Activated CD4-positive, alpha-beta T cell treated with anti-CD3 and anti-CD28 coated beads, Interleukin-2, Interleukin-4, amounts not matched to agents 100 ng/mL and 50 ng/mL, durations not matched to agents 16 hours and 8 hours (primary cell): ENCODE data around the gene ICE2.
"Not testable (repeated sequence)": the region's sequence is repeated elsewhere in the genome, so short reads cannot be mapped to it uniquely, and the experiment has no call there.

Experiments used
- DNase-seq: peaks from one replicate; pipeline ENCODE4 v3.0.0-alpha.2; 2020; ENCODE audit warnings: low spot score

ICE2 gene

DNA sequence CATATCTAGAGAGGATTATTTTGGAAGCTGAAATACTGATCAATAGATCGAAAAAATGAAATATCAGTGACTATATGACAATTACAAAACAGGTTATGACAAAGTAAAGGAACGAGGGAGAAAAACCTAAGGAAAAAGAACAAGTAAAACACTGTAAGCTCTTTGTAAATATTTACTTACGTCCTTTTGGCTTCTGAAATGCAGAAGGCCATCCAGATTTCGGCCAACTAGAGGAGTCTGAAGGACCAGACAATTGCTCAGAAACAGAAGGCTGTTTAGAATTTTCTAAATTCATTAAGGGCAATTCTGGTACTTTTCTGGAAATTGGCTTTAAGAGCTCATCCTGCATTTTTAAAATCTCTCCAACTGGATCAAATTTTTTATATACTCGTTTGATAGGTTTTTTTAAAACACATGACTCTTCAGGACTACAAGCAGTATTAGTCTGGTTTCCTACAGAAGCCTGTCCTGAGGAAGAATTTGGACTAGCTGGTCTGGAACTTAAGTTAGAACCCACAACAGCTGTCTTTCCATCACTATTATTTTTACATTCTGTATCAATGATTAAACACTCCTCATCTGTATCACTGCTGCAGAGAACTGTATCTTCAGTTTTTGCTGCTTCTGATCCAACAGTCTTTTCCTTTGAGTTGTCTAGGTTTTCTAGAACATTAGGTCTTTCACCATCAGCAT is 30.1 kb downstream of the ICE2 start:
- DNase-seq = no peak

DNA sequence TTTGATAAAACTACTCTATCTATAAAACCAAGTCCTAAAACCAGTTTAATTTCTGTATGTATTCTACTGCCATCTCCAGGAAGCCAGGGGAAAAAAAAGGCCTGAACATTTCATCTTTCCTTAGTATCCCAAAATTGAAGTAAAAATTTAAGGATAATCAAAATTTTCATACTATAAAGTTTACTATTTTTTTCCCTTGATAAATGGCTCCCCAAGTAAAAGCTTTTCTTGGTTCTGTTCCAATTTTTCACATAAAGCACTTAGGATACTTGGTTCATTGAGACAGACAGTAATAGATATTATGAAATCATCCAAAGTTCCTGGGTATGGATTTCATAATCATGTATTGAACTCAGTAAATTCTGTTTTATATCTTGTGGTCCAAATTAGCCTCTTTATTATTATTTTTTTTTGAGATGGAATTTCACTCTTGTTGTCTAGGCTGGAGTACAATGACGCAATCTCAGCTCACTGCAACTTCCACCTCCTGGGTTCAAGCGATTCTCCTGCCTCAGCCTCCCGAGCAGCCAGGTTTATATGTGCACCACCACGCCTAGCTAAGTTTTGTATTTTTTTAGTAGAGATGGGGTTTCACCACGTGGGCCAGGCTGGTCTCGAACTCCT is 34.5 kb downstream of the ICE2 start:
- no peak for DNase-seq

GRCh38 chr15:60442763-60443162 is 36.2 kb downstream of the ICE2 start:
- no peak for DNase-seq

GRCh38 chr15:60442031-60442650 is 36.8 kb downstream of the ICE2 start:
- DNase-seq = no peak

GRCh38 chr15:60441331-60441730 is 37.6 kb downstream of the ICE2 start:
- DNase-seq = no peak

GRCh38 chr15:60438646-60439045 is 40.3 kb downstream of the ICE2 start:
- DNase-seq = no peak

- no peak for DNase-seq
These were observed 50.0 kb downstream of the ICE2 start for GRCh38 chr15:60428935-60429334.

- no peak for DNase-seq
These were observed 52.0 kb downstream of the ICE2 start for GRCh38 chr15:60426870-60427508.

GRCh38 chr15:60425461-60425860 is 53.5 kb downstream of the ICE2 start:
- no peak for DNase-seq

GRCh38 chr15:60424006-60424405 is 54.9 kb downstream of the ICE2 start:
- DNase-seq = no peak

DNA sequence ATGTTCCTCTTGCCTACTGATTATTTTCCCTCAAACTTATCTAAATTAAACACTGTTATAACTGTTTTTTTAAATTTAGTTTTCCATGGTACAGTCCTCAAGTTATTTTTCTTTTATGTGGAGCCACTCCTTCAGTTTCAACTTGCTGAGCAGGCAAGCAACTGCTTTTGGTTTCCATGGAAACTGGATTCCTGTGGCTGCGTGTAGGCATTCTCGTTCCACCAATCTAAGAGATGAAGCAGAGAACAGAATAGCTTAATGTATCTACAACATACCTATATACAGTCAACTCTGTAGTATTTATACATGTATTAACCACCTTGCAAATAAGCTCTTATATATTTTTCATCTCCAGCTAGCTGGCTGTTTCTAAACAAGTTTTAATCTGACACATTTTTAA is 55.4 kb downstream of the ICE2 start:
- peak; percentile 19 for DNase-seq

- DNase-seq = no peak
These were observed 57.4 kb downstream of the ICE2 start for GRCh38 chr15:60421544-60421943.

DNA sequence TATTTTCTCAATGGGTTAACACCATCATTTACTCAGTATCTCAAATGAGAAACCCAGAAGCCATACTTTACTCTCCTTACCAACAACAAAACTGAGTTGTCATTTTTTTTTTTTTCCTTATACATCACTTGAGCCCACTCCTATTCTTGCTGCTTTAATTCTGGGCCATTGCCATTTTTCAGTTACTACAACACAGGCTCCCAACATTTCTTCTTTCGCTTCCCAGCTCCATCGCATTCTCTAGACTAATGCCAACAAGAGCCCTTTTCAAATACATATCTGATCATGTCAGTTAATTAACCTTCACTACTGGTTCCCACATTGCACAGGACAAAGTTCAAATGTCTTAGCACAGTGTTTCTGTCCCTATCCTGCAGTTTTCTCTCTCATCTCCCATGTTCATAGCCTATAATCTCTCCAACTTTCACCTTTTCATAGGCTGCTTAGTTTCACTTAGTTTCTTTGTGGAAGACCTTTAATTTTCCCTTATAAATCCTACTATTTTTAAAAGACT is 58.7 kb downstream of the ICE2 start:
- no peak for DNase-seq

GRCh38 chr15:60419753-60420152 is 59.2 kb downstream of the ICE2 start:
- DNase-seq = no peak

DNA sequence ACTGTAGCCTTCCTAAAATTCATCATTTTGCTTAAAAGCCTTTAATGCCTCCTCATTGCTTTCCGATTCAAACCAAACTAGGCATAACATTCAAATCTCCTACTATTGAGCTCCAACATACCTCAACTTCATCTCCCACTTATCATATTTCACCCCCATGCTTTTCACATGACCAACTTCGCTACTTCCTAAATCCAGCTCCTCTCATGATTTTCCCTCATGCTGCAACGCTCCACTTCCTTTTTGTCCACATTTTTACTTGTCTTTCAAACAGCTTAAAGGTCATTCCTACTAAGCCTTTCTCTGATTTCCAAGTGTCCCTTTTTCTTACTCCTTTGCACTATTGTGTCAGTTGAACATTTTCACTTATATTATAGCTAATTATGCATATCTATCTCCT is 60.8 kb downstream of the ICE2 start:
- DNase-seq = no peak

DNA sequence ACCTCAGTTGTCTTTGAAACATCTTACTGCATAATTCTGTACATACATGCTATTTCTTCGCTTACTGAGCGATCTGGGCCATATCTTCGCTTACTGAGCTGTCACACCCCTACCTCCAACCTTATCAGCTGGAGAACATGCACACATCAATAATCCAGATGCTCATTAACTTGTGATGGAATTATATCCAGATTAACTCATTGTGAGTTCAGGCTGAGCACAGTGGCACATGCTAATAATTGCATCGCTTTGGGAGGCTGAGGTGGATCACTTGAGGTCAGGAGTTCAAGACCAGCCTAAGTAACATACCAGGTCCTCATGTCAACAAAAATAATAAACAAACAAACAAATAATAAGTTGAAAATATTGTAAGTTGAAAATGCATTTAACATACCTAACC is 61.8 kb downstream of the ICE2 start:
- no peak for DNase-seq

DNA sequence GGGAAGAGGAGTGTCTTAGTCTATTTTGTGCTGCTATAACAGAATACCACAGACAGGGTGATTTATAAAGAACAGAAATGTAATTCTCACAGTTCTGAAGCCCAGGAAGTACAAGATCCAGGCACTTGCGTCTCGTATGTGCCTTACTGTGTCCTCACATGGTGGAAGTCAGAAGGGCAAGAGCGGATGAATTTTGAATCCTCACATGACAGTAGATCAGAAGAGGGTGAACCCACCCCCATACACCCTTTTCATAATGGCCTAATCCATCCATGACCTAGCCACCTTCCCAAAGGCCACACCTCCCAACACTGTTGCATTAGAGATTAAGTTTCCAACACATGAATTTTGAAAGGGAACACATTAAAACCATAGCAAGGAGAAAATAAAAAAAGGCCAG is 62.5 kb downstream of the ICE2 start:
- no peak for DNase-seq

DNA sequence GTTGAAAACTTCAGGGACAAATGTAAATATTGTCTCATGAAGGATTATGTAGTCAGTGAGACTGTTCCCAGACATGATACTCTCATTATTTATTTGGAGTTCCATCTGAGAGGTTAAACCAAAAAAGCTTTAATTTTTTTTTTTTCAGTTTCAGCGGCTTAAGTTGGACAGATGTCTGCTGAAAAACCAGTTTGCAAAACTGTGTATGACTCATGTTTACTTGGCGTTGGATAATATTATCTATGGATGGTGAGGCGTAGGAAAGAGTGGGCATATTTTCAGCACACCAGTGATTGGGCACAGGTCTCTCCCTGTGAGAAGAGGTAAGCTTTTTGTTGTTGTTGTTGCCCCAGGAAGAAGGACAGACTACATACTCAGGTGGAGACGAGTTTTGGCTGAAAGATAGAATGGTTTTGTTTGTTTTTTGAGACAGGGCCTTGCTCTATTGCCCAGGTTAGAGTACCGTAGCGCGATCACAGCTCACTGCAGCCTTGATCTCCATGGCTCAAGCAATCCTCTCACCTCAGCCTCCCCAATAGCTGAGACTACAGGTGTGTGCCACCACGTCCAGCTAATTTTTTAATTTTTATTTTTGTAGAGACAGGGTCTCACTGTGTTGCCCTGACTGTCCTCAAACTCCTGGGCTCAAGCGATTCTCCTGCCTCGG is 64.8 kb downstream of the ICE2 start:
- no peak for DNase-seq

DNA sequence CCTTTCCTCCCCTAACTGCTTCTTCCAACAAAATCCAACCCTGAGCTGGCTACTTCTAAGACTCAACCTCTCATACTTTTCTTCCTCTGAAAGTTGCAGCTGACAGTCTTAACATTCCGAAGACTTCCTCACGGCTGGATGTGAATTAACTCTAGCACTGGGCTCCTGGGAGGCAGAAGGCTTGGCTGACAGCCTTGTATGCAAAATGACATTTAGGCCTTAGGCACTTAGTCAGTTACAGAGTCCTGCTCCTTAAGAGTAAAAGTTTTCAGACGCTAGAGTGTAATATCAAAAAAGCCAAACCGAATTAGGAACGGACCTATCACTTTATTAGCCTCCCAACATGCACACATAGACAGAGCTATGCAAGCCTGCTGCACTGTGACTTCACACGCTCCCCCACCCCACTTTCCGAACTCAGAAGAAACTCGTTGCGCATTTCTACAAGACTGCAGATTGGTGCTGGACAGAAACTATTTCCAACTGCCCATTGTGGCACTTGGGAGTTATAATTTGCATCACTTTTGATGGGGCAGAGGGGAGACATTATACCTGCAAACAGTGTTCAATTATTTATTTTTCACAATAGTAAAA is 65.6 kb downstream of the ICE2 start:
- no peak for DNase-seq

DNA sequence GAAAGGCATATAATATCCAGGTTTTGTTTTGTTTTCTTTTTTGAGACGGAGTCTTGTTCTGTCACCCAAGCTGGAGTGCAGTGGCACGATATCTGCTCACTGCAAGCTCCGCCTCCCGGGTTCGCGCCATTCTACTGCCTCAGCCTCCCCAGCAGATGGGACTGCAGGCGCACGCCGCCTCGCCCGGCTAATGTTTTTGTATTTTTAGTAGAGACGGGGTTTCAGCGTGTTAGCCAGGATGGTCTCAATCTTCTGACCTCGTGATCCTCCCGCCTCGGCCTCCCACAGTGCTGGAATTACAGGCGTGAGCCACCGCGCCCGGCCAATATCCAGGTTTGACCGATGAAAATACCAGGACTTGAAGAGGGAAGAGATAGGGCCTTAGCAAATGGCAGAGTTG is 66.1 kb downstream of the ICE2 start:
- not testable (repeated sequence) for DNase-seq

- no peak for DNase-seq
These were observed 67.0 kb downstream of the ICE2 start for GRCh38 chr15:60411774-60412425.
